DND-41 (cell line): Measurements from ENCODE around the gene APOE.

Source experiments
- ATAC-seq: fragments of 200-7000 bp; cut with Tn5 transposase; 3 replicates; pipeline ENCODE4 v1.9.1; 2021; ENCODE audit warnings: low read depth; ENCODE audit not compliant: insufficient read depth
- DNase-seq: peaks from one replicate; pipeline ENCODE4 v3.0.0-alpha.2; 2020
- H2AFZ ChIP-seq: 2 replicates; pipeline ENCODE4 v1.6.0; 2012; ENCODE audit warnings: low read depth, low read length
- H3K27ac ChIP-seq: 2 replicates; pipeline ENCODE4 v1.5.1; 2012; ENCODE audit warnings: low read length, inconsistent platforms
- H3K27me3 ChIP-seq: fragments of 200-600 bp; sonication (generic); 2 replicates; pipeline ENCODE4 v1.6.0; 2012; ENCODE audit warnings: low read length, mild to moderate bottlenecking, inconsistent platforms; ENCODE audit not compliant: insufficient read depth, poor library complexity
- H3K36me3 ChIP-seq: 2 replicates; pipeline ENCODE4 v1.5.1; 2012; ENCODE audit warnings: low read length, inconsistent platforms; ENCODE audit not compliant: insufficient read depth
- H3K4me1 ChIP-seq: 2 replicates; pipeline ENCODE4 v1.5.1; 2012; ENCODE audit warnings: mild to moderate bottlenecking, low read length; ENCODE audit not compliant: insufficient read depth
- H3K4me2 ChIP-seq: 2 replicates; pipeline ENCODE4 v1.6.0; 2012; ENCODE audit warnings: mild to moderate bottlenecking, moderate library complexity, low read length, inconsistent platforms; ENCODE audit not compliant: insufficient read depth
- H3K4me3 ChIP-seq, 2 experiments: fragments of 200-600 bp in 1 of 2; shearing (Covaris generic) in 1 of 2; 2 replicates each; pipeline ENCODE4 v1.5.1; 2012 to 2016; ENCODE audit warnings: inconsistent platforms in 2 of 2, low read length in 2 of 2, mild to moderate bottlenecking in 2 of 2, low read depth in 1 of 2, moderate library complexity in 1 of 2
- H3K79me2 ChIP-seq: 2 replicates; pipeline ENCODE4 v1.6.0; 2012; ENCODE audit warnings: low read length, inconsistent platforms; ENCODE audit not compliant: insufficient read depth
- H3K9ac ChIP-seq: 2 replicates; pipeline ENCODE4 v1.6.0; 2012; ENCODE audit warnings: low read depth, mild to moderate bottlenecking, inconsistent platforms, low read length, moderate library complexity
- H3K9me3 ChIP-seq: 2 replicates; pipeline ENCODE4 v1.5.1; 2012; ENCODE audit warnings: low read length, moderate library complexity, mild to moderate bottlenecking, inconsistent platforms; ENCODE audit not compliant: insufficient read depth, severe bottlenecking
- H4K20me1 ChIP-seq: 2 replicates; pipeline ENCODE4 v1.6.0; 2012; ENCODE audit warnings: low read length; ENCODE audit not compliant: insufficient read depth
- CTCF ChIP-seq: IDR thresholded peaks from 2 replicates; pipeline ENCODE4 v1.5.1; 2012; ENCODE audit warnings: borderline replicate concordance, low read length, moderate library complexity, mild to moderate bottlenecking; ENCODE audit not compliant: poor library complexity, severe bottlenecking; ENCODE audit errors: extremely low read depth
- EZH2 ChIP-seq: IDR thresholded peaks from 3 replicates; pipeline ENCODE4 v1.6.1; 2012; ENCODE audit warnings: borderline replicate concordance, low read depth, mild to moderate bottlenecking, moderate library complexity, low read length, inconsistent platforms; ENCODE audit not compliant: severe bottlenecking

Gene APOE

GRCh38 chr19:44954278-44954648 lies 48.7 kb downstream of the APOE start:
- ATAC-seq (no peak; the same call in 2 of the 3 replicates), DNase-seq (no peak)
- H3K9ac ChIP-seq: peak overlapping the region; percentile 93
- H3K4me3 ChIP-seq: peak overlapping the region; percentile 95 to 96
- no peaks in the 10 kb centered on the region for H3K27me3 ChIP-seq
- peaks cover 28% of the 10 kb centered on the region for H4K20me1 ChIP-seq
- peak overlapping the region; percentile 95 for H3K4me2 ChIP-seq
- H3K27ac ChIP-seq: peak overlapping the region; percentile 96
- peaks cover 45% of the 10 kb centered on the region for H3K79me2 ChIP-seq
- no peaks in the 10 kb centered on the region for H3K9me3 ChIP-seq
- peaks cover 40% of the 10 kb centered on the region for H3K4me1 ChIP-seq
- peak overlapping the region; percentile 96 for H2AFZ ChIP-seq
- peaks cover 8% of the 10 kb centered on the region; the same call in 1 of the 2 replicates for H3K36me3 ChIP-seq
- TF ChIP-seq CTCF: no peak

GRCh38 chr19:44954649-44955504 lies 49.3 kb downstream of the APOE start, which contains the start of gene CLPTM1:
CLPTM1 (plus strand) TSS chr19:44955380; CDS start chr19:44955396, 16 bp downstream.
- no peaks in the 10 kb centered on the region for H3K27me3 ChIP-seq
- DNase-seq (peak; percentile 96), ATAC-seq (peak; percentile 92)
- H3K4me1 ChIP-seq: peaks cover 40% of the 10 kb centered on the region
- H4K20me1 ChIP-seq: peaks cover 34% of the 10 kb centered on the region
- peak within 1 kb of the TSS; percentile 93 for H3K9ac ChIP-seq
- peaks cover 13% of the 10 kb centered on the region; the same call in 1 of the 2 replicates for H3K36me3 ChIP-seq
- peak within 1 kb of the TSS; percentile 96 for H2AFZ ChIP-seq
- H3K4me3 ChIP-seq: peak within 1 kb of the TSS; percentile 95 to 96
- H3K27ac ChIP-seq: peak within 1 kb of the TSS; percentile 96
- H3K9me3 ChIP-seq: no peaks in the 10 kb centered on the region
- peak within 1 kb of the TSS; percentile 95 for H3K4me2 ChIP-seq
- TF ChIP-seq CTCF (no peak), EZH2 (no peak)
- peaks cover 51% of the 10 kb centered on the region for H3K79me2 ChIP-seq

- H3K4me3 ChIP-seq: peak overlapping the region; percentile 95 to 96
- DNase-seq (no peak), ATAC-seq (peak; percentile 28)
- H3K4me2 ChIP-seq: peak overlapping the region; percentile 90
- peak overlapping the region; percentile 76 for H2AFZ ChIP-seq
- TF ChIP-seq CTCF: no peak
- no peak for TF ChIP-seq EZH2
- no peaks in the 10 kb centered on the region for H3K27me3 ChIP-seq
- H3K36me3 ChIP-seq: peaks cover 19% of the 10 kb centered on the region
- H3K9me3 ChIP-seq: no peaks in the 10 kb centered on the region
- peaks cover 60% of the 10 kb centered on the region for H3K79me2 ChIP-seq
- H4K20me1 ChIP-seq: peaks cover 43% of the 10 kb centered on the region
- peaks cover 40% of the 10 kb centered on the region for H3K4me1 ChIP-seq
- peak overlapping the region; percentile 64 for H3K27ac ChIP-seq
- H3K9ac ChIP-seq: peak overlapping the region; percentile 93
These were observed 50.2 kb downstream of the APOE start for GRCh38 chr19:44955505-44956439.
